SK-N-SH (cell line): ENCODE results near the gene TRMT10B. TPM values are rescaled to one million over a fixed set of nuclear protein-coding genes. Genes with fewer than 3 reads are reported as not detected.

Source experiments
- CTCF ChIA-PET: fragments of 300-600, 350-600 bp; formaldehyde crosslinking; extraction: SDS; loops from one replicate; lab custom pipeline; 2021; lab: Yijun Ruan, JAX
- POLR2A ChIA-PET: fragments of 350-600 bp; sonication (Branson Sonifier 250); formaldehyde crosslinking; extraction: SDS; loops from one replicate; lab custom pipeline; 2020; ENCODE audit warnings: antibody characterized with exemption, inconsistent platforms; lab: Yijun Ruan, JAX
- DNase-seq: peaks from one replicate; pipeline ENCODE4 v3.0.0; 2012
- H2AFZ ChIP-seq: fragments of 200-600 bp; sonication (generic); 2 replicates; pipeline ENCODE4 v1.8.1; 2016; ENCODE audit warnings: antibody characterized with exemption, mild to moderate bottlenecking, low read depth
- H3F3A ChIP-seq: fragments of 200-600 bp; sonication (generic); replicated peaks from 2 replicates; pipeline ENCODE3; 2016; ENCODE audit warnings: antibody characterized with exemption, mild to moderate bottlenecking; ENCODE audit not compliant: insufficient read depth
- H3K27ac ChIP-seq, 2 experiments: fragments of 200-500 bp in 1 of 2; fragments of 200-600 bp in 1 of 2; sonication (Bioruptor generic) in 1 of 2; sonication (generic), shearing (Covaris generic) in 1 of 2; 2 replicates each; pipeline versions ENCODE4 v1.5.1 to v1.6.1; 2014 to 2016; ENCODE audit warnings: low read depth in 2 of 2, inconsistent platforms in 1 of 2, low read length in 1 of 2, mild to moderate bottlenecking in 1 of 2, mixed read lengths in 1 of 2
- H3K27me3 ChIP-seq: fragments of 200-600 bp; sonication (generic), shearing (Covaris generic); 2 replicates; pipeline ENCODE4 v1.6.1; 2016; ENCODE audit warnings: mixed run types; ENCODE audit not compliant: insufficient read depth
- H3K36me3 ChIP-seq, 2 experiments: fragments of 200-500 bp in 1 of 2; fragments of 200-600 bp in 1 of 2; sonication (Bioruptor generic) in 1 of 2; sonication (generic) in 1 of 2; replicated peaks in 1 of 2; 2 replicates each; pipeline versions ENCODE3 to v1.5.1; 2014 to 2016; ENCODE audit warnings: low read length in 1 of 2, mild to moderate bottlenecking in 1 of 2; ENCODE audit not compliant: insufficient read depth in 2 of 2, control insufficient read depth in 1 of 2
- H3K4me1 ChIP-seq, 2 experiments: fragments of 200-500 bp in 1 of 2; fragments of 200-600 bp in 1 of 2; sonication (Bioruptor generic) in 1 of 2; sonication (generic), shearing (Covaris generic) in 1 of 2; 2 replicates each; pipeline versions ENCODE4 v1.5.1 to v1.6.1; 2014 to 2016; ENCODE audit warnings: low read depth in 1 of 2, low read length in 1 of 2, mixed run types in 1 of 2; ENCODE audit not compliant: insufficient read depth in 2 of 2, control insufficient read depth in 1 of 2
- H3K4me2 ChIP-seq: fragments of 200-600 bp; sonication (generic), shearing (Covaris generic); 2 replicates; pipeline ENCODE4 v1.6.1; 2017; ENCODE audit warnings: mixed run types
- H3K4me3 ChIP-seq, 2 experiments: fragments of 200-500 bp in 1 of 2; fragments of 200-600 bp in 1 of 2; sonication (Bioruptor generic) in 1 of 2; sonication (generic), shearing (Covaris generic) in 1 of 2; 2 replicates each; pipeline versions ENCODE4 v1.5.1 to v1.8.1; 2014 to 2016; ENCODE audit warnings: low read depth in 2 of 2, inconsistent platforms in 1 of 2, low read length in 1 of 2, mild to moderate bottlenecking in 1 of 2, mixed read lengths in 1 of 2, moderate library complexity in 1 of 2
- H3K79me2 ChIP-seq: fragments of 200-600 bp; sonication (generic); 2 replicates; pipeline ENCODE4 v1.8.1; 2017; ENCODE audit warnings: mild to moderate bottlenecking; ENCODE audit not compliant: insufficient read depth
- H3K9ac ChIP-seq: fragments of 200-600 bp; sonication (generic); 2 replicates; pipeline ENCODE4 v1.6.1; 2017; ENCODE audit warnings: mixed run types
- H3K9me2 ChIP-seq: fragments of 200-600 bp; sonication (generic); 2 replicates; pipeline ENCODE4 v1.6.1; 2017; ENCODE audit warnings: mixed run types
- H3K9me3 ChIP-seq: fragments of 200-600 bp; sonication (generic); 2 replicates; pipeline ENCODE4 v1.6.1; 2017; ENCODE audit warnings: mixed run types, mild to moderate bottlenecking, moderate library complexity
- H4K20me1 ChIP-seq: fragments of 200-600 bp; sonication (generic); 2 replicates; pipeline ENCODE4 v1.6.1; 2017; ENCODE audit warnings: mild to moderate bottlenecking, mixed run types; ENCODE audit not compliant: insufficient read depth
- ELF1 ChIP-seq: IDR thresholded peaks from 2 replicates; pipeline ENCODE4 v1.4.0; 2012
- EZH2phosphoT487 ChIP-seq: fragments of 200-600 bp; sonication (generic); IDR thresholded peaks from 2 replicates; pipeline ENCODE4 v1.6.1; 2017; ENCODE audit warnings: low read depth, mixed run types, mild to moderate bottlenecking, antibody characterized with exemption, moderate library complexity, borderline replicate concordance
- GABPA ChIP-seq: IDR thresholded peaks from 2 replicates; pipeline ENCODE4 v1.4.0; 2012; ENCODE audit warnings: low read depth, mild to moderate bottlenecking
- GATA2 ChIP-seq: sonication (generic); formaldehyde crosslinking; IDR thresholded peaks from 2 replicates; pipeline ENCODE4 v1.5.0; 2020; ENCODE audit warnings: mild to moderate bottlenecking, missing genetic modification reagents
- MEF2A ChIP-seq: IDR thresholded peaks from 2 replicates; pipeline ENCODE4 v1.4.0; 2012; ENCODE audit warnings: low read depth, borderline replicate concordance
- NRF1 ChIP-seq: IDR thresholded peaks from 2 replicates; pipeline ENCODE4 v1.6.1; 2012; ENCODE audit warnings: low read depth, mild to moderate bottlenecking, low read length
- RAD21 ChIP-seq: IDR thresholded peaks from 2 replicates; pipeline ENCODE4 v1.6.1; 2012; ENCODE audit warnings: mild to moderate bottlenecking, low read length
- RCOR1 ChIP-seq: fragments of 150-350 bp; IDR thresholded peaks from 2 replicates; pipeline ENCODE4 v1.6.1; 2017; ENCODE audit warnings: antibody characterized with exemption, low read length
- SIN3A ChIP-seq: IDR thresholded peaks from 2 replicates; pipeline ENCODE4 v1.6.1; 2012; ENCODE audit warnings: low read depth, mild to moderate bottlenecking, low read length, moderate library complexity, borderline replicate concordance
- SMC3 ChIP-seq: IDR thresholded peaks from 2 replicates; pipeline ENCODE4 v1.6.1; 2012; ENCODE audit warnings: low read depth, low read length, improper control_type of control experiment
- TAF1 ChIP-seq: IDR thresholded peaks from 2 replicates; pipeline ENCODE4 v1.6.1; 2012; ENCODE audit warnings: low read depth, mild to moderate bottlenecking, low read length, moderate library complexity, borderline replicate concordance
- TCF12 ChIP-seq: IDR thresholded peaks from 2 replicates; pipeline ENCODE4 v1.4.0; 2012
- TEAD4 ChIP-seq: IDR thresholded peaks from 2 replicates; pipeline ENCODE4 v1.4.0; 2012; ENCODE audit warnings: mild to moderate bottlenecking, borderline replicate concordance; ENCODE audit not compliant: insufficient read depth
- USF2 ChIP-seq: fragments of 150-350 bp; IDR thresholded peaks from 2 replicates; pipeline ENCODE4 v1.6.1; 2017; ENCODE audit warnings: antibody characterized with exemption, low read length, low read depth, borderline replicate concordance
- YY1 ChIP-seq: IDR thresholded peaks from 2 replicates; pipeline ENCODE4 v1.4.0; 2012; ENCODE audit warnings: low read depth, mild to moderate bottlenecking
- WGBS: methylation state at CpG from one replicate; pipeline ENCODE4 v1.1.6; 2017; ENCODE audit warnings: low lambda C conversion rate; 5-methylcytosine and 5-hydroxymethylcytosine counted together
- polyA plus RNA-seq, 3 experiments: library from polyadenylated mRNA; depleted of rRNA; stranded (reverse); fragments of >200 nt; gene quantifications; 2 replicates each; pipeline ENCODE4 v1.2.3, GENCODE V29; 2012

TRMT10B gene
- polyA plus RNA-seq, 1 of the 3 experiments (the other 2 are of a cell fraction), result 7.3 TPM

GRCh38 chr9:37732952-37733351 lies 20.7 kb upstream of the TRMT10B start:
- Histone ChIP-seq H4K20me1 (no peaks in the 10 kb centered on the region), H3K79me2 (no peaks in the 10 kb centered on the region), H3K4me1 (peaks cover 0 to 21% of the 10 kb centered on the region in 2 experiments; a peak in 1 of 4 replicates), H2AFZ (no peak overlapping the region), H3K4me3 (no peak overlapping the region), H3K27ac (peak overlapping the region in 1 of 2 experiments; percentile 78; a peak in 2 of 4 replicates), H3K9me3 (no peaks in the 10 kb centered on the region), H3F3A (no peaks in the 10 kb centered on the region), H3K9ac (no peak overlapping the region), H3K27me3 (peaks cover 49% of the 10 kb centered on the region), H3K9me2 (no peaks in the 10 kb centered on the region), H3K36me3 (no peaks in the 10 kb centered on the region), H3K4me2 (no peak overlapping the region)
- ChIA-PET POLR2A (interaction anchor here (1.3 kb wide), 1 partner anchor 141 kb away, joined by 9 read pairs; the partner anchor contains the start of gene TOMM5), CTCF (interaction anchor here (1.1 to 2.3 kb wide), 4 partner anchors 12 to 107 kb away, joined by 3 to 7 read pairs (median 5); no protein-coding TSS in a partner anchor)
- no peak for TF ChIP-seq SIN3A
- DNase-seq, result no peak
- WGBS, result 35% methylated on average over 2 of the region's 2 CpGs

GRCh38 chr9:37739222-37739621 lies 14.4 kb upstream of the TRMT10B start:
- 58% methylated on average over 5 of the region's 5 CpGs for WGBS
- Histone ChIP-seq H3F3A (no peaks in the 10 kb centered on the region), H3K9me2 (no peaks in the 10 kb centered on the region), H3K79me2 (no peaks in the 10 kb centered on the region), H3K27ac (no peak overlapping the region), H3K4me3 (no peak overlapping the region), H3K4me1 (no peaks in the 10 kb centered on the region), H3K9ac (no peak overlapping the region), H3K4me2 (no peak overlapping the region), H3K9me3 (no peaks in the 10 kb centered on the region), H3K27me3 (peaks cover 16% of the 10 kb centered on the region; the same call in 1 of the 2 replicates), H4K20me1 (no peaks in the 10 kb centered on the region), H3K36me3 (no peaks in the 10 kb centered on the region), H2AFZ (no peak overlapping the region)
- DNase-seq, result no peak
- CTCF ChIA-PET, result interaction anchor here (0.8 kb wide), 1 partner anchor 114 kb away, joined by 3 read pairs; no protein-coding TSS in a partner anchor
- TF ChIP-seq GABPA (no peak), GATA2 (CRISPR knock-in tag) (no peak)
- POLR2A ChIA-PET, result no interaction called here

GRCh38 chr9:37740128-37740527 lies 13.5 kb upstream of the TRMT10B start:
- no peak overlapping the region for H3K27ac ChIP-seq
- no peaks in the 10 kb centered on the region for H3K9me2 ChIP-seq
- H3K36me3 ChIP-seq, result no peaks in the 10 kb centered on the region
- no peaks in the 10 kb centered on the region for H4K20me1 ChIP-seq
- DNase-seq, result no peak
- H3K27me3 ChIP-seq, result peaks cover 9% of the 10 kb centered on the region; the same call in 1 of the 2 replicates
- ChIA-PET POLR2A (no interaction called here), CTCF (no interaction called here)
- H3K9me3 ChIP-seq, result no peaks in the 10 kb centered on the region
- H3K4me3 ChIP-seq, result no peak overlapping the region
- H3K9ac ChIP-seq, result no peak overlapping the region
- no peaks in the 10 kb centered on the region for H3F3A ChIP-seq
- no peaks in the 10 kb centered on the region for H3K79me2 ChIP-seq
- 60% methylated on average over 1 of the region's 16 CpGs for WGBS
- TF ChIP-seq EZH2phosphoT487 (no peak), TEAD4 (no peak), TAF1 (no peak), RAD21 (no peak), MEF2A (no peak), USF2 (no peak), NRF1 (no peak), TCF12 (no peak), RCOR1 (no peak), ELF1 (no peak), YY1 (no peak), SMC3 (no peak), GABPA (no peak)
- no peaks in the 10 kb centered on the region for H3K4me1 ChIP-seq
- H3K4me2 ChIP-seq, result no peak overlapping the region
- H2AFZ ChIP-seq, result no peak overlapping the region
